22Rv1 (cell line): ENCODE results near the gene ARMC5.

ENCODE experiments used
- ZFX ChIP-seq: fragments of 450-650 bp; IDR thresholded peaks from 2 replicates; pipeline ENCODE4 v1.6.1; 2017; ENCODE audit warnings: antibody characterized with exemption, borderline replicate concordance
- TF ChIP-seq, protein P1 (sequence below): fragments of 450-650 bp; IDR thresholded peaks from 2 replicates; pipeline ENCODE4 v1.5.1; 2017; ENCODE audit warnings: mild to moderate bottlenecking

DNA sequence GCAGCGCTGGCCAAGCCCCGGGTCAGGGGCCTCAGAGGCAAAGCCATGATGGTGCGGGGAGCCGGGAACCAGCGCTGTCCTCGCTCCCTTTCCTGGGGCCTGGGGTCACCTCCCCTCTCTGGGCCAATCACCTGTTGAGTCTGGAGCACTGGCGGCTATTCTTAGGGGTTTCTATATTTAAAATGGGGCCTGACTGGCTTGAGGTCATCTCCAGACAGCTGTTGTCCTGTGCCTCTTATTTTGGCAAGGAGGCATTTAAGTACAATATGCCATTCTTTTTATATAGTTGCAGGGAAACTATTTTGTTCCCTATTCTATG lies 31.1 kb upstream of the ARMC5 start, which contains the start of gene COX6A2:
- TF ChIP-seq, protein P1, sequence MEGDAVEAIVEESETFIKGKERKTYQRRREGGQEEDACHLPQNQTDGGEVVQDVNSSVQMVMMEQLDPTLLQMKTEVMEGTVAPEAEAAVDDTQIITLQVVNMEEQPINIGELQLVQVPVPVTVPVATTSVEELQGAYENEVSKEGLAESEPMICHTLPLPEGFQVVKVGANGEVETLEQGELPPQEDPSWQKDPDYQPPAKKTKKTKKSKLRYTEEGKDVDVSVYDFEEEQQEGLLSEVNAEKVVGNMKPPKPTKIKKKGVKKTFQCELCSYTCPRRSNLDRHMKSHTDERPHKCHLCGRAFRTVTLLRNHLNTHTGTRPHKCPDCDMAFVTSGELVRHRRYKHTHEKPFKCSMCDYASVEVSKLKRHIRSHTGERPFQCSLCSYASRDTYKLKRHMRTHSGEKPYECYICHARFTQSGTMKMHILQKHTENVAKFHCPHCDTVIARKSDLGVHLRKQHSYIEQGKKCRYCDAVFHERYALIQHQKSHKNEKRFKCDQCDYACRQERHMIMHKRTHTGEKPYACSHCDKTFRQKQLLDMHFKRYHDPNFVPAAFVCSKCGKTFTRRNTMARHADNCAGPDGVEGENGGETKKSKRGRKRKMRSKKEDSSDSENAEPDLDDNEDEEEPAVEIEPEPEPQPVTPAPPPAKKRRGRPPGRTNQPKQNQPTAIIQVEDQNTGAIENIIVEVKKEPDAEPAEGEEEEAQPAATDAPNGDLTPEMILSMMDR: no peak
- TF ChIP-seq ZFX: no peak
